Upper lobe of right lung (tissue), 1 donor: ENCODE data around the gene PGS1. TPM values are rescaled to one million over a fixed set of nuclear protein-coding genes. Genes with fewer than 3 reads are reported as not detected.
A peak's percentile ranks its signal among the peaks of the same experiment; 100 is the strongest.

Source experiments
- ATAC-seq: fragments of 200-7000 bp; cut with Tn5 transposase; one replicate; pipeline ENCODE4 v1.9.1; 2020; ENCODE audit warnings: mild to moderate bottlenecking, moderate library complexity
- DNase-seq: peaks from one replicate; pipeline ENCODE4 v3.0.0-alpha.2; 2020
- H3K27ac ChIP-seq: fragments of 200-600 bp; one replicate; pipeline ENCODE4 v1.8.0; 2022
- H3K27me3 ChIP-seq: fragments of 200-600 bp; one replicate; pipeline ENCODE4 v1.8.0; 2022; ENCODE audit warnings: mild to moderate bottlenecking
- H3K36me3 ChIP-seq: fragments of 200-600 bp; one replicate; pipeline ENCODE4 v1.8.0; 2022
- H3K4me1 ChIP-seq: fragments of 200-600 bp; one replicate; pipeline ENCODE4 v1.8.0; 2022
- H3K4me3 ChIP-seq: fragments of 200-600 bp; one replicate; pipeline ENCODE4 v1.8.0; 2022; ENCODE audit warnings: mild to moderate bottlenecking
- H3K9me3 ChIP-seq: fragments of 200-600 bp; one replicate; pipeline ENCODE4 v1.8.0; 2022
- CTCF ChIP-seq: fragments of 200-600 bp; IDR thresholded peaks from one replicate; pipeline ENCODE4 v1.8.0; 2022; ENCODE audit warnings: antibody characterized with exemption
- intact Hi-C: fragments of 100-400 bp; cut with DNase I; formaldehyde crosslinking; loops from one replicate; pipeline ENCODE4 v1.11.0; 2022
- total RNA-seq: library from RNA; stranded (reverse); fragmentation: NEBNext Ultra II Directional; extraction: Animal tissue kit (Norgen Biotek cat#: 25700); gene quantifications from one replicate; pipeline ENCODE4 v1.2.1, GENCODE V29; 2021
- donor health status: DM: no; HTN: yes; CAD: no; lungs with severe emphysema.

PGS1 gene
- total RNA-seq, 1 donor from 2014 or later: 95.5 TPM

GRCh38 chr17:78374631-78375274, 3.7 kb upstream of the PGS1 start:
- no peaks in the 10 kb centered on the region for H3K27me3 ChIP-seq
- intact Hi-C loops: no loop called here

GRCh38 chr17:78375401-78376151, 2.9 kb upstream of the PGS1 start:
- no peak for TF ChIP-seq CTCF
- H3K4me3 ChIP-seq: no peak overlapping the region
- H3K9me3 ChIP-seq: no peaks in the 10 kb centered on the region
- DNase-seq (peak; percentile 80), ATAC-seq (peak; percentile 69)
- no peaks in the 10 kb centered on the region for H3K36me3 ChIP-seq
- intact Hi-C loops: no loop called here
- no peaks in the 10 kb centered on the region for H3K27me3 ChIP-seq
- peak overlapping the region; percentile 73 for H3K27ac ChIP-seq
- H3K4me1 ChIP-seq: peaks cover 53% of the 10 kb centered on the region

More at GRCh38 chr17:78374631-78375274, 3.7 kb upstream of the PGS1 start:
- no peaks in the 10 kb centered on the region for H3K36me3 ChIP-seq
- ATAC-seq (no peak), DNase-seq (no peak)
- peaks cover 45% of the 10 kb centered on the region for H3K4me1 ChIP-seq
- TF ChIP-seq CTCF: no peak
- H3K4me3 ChIP-seq: no peak overlapping the region
- peak overlapping the region; percentile 73 for H3K27ac ChIP-seq
- no peaks in the 10 kb centered on the region for H3K9me3 ChIP-seq

- H3K9me3 ChIP-seq: no peaks in the 10 kb centered on the region
- peak overlapping the region; percentile 73 for H3K27ac ChIP-seq
- ATAC-seq (no peak), DNase-seq (no peak)
- peaks cover 59% of the 10 kb centered on the region for H3K4me1 ChIP-seq
- no peaks in the 10 kb centered on the region for H3K27me3 ChIP-seq
- no peak overlapping the region for H3K4me3 ChIP-seq
- no peaks in the 10 kb centered on the region for H3K36me3 ChIP-seq
- intact Hi-C loops: no loop called here
- TF ChIP-seq CTCF: no peak
These were observed 2.3 kb upstream of the PGS1 start for GRCh38 chr17:78376161-78376560.

- no peaks in the 10 kb centered on the region for H3K9me3 ChIP-seq
- peaks cover 76% of the 10 kb centered on the region for H3K4me1 ChIP-seq
- peak overlapping the region; percentile 80 for H3K4me3 ChIP-seq
- H3K36me3 ChIP-seq: no peaks in the 10 kb centered on the region
- H3K27ac ChIP-seq: peak overlapping the region; percentile 94
- no peak for TF ChIP-seq CTCF
- H3K27me3 ChIP-seq: no peaks in the 10 kb centered on the region
- ATAC-seq (no peak), DNase-seq (no peak)
- intact Hi-C loops: no loop called here
These were observed 608 bp upstream of the PGS1 start for GRCh38 chr17:78377858-78378224.

GRCh38 chr17:78379131-78379491, 662 bp downstream of the PGS1 start:
- Histone ChIP-seq H3K9me3 (no peaks in the 10 kb centered on the region), H3K4me3 (peak overlapping the region; percentile 80), H3K27ac (peak overlapping the region; percentile 94), H3K4me1 (peaks cover 87% of the 10 kb centered on the region), H3K27me3 (no peaks in the 10 kb centered on the region), H3K36me3 (no peaks in the 10 kb centered on the region)
- DNase-seq (no peak), ATAC-seq (peak; percentile 56)
- intact Hi-C loops: no loop called here
- no peak for TF ChIP-seq CTCF
